ENCODE results near the gene NRDE2. TPM values are rescaled to one million over a fixed set of nuclear protein-coding genes. Genes with fewer than 3 reads are reported as not detected.

NRDE2 gene
- total RNA-seq, 4 donors from 2014 or later, result 7.8 to 28.0 (median 11.2) TPM

DNA sequence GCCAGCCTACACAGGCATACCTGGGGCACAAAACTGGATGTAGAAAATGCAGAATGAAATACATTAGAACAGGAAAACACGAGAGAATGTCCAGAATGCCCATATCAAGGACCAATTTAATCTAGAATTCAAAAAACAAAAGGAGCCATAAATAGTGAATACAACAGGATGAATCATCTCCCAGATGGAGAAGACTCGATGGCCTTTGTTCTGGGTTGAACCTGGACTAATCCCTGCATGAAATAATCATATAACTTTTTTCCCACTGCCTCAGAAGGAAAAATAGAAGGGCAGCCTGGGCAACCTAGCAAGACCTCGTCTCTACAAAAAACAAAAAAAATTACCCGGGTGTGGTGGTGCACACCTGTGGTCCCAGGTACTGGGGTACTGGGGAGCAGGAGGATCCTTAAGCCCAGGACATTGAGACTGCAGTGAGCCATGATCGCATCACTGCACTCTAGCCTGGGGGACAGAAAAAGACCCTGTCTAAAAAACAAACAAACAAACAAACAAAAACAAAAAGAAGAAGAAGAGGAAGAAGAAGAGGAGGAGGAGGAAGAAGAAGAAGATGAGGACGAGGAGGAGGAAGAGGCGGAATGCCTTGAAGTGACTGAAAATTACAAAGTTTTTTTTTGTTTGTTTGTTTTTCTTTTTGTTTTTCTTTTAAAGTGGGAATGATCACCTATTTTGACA, 30.3 kb upstream of the NRDE2 start:
- H3K27me3 ChIP-seq, result peaks cover 14% of the 10 kb centered on the region
- H3K4me1 ChIP-seq, result no peaks in the 10 kb centered on the region
- H3K4me3 ChIP-seq, result no peak overlapping the region
- no peaks in the 10 kb centered on the region for H3K36me3 ChIP-seq
- TF ChIP-seq, protein P1, sequence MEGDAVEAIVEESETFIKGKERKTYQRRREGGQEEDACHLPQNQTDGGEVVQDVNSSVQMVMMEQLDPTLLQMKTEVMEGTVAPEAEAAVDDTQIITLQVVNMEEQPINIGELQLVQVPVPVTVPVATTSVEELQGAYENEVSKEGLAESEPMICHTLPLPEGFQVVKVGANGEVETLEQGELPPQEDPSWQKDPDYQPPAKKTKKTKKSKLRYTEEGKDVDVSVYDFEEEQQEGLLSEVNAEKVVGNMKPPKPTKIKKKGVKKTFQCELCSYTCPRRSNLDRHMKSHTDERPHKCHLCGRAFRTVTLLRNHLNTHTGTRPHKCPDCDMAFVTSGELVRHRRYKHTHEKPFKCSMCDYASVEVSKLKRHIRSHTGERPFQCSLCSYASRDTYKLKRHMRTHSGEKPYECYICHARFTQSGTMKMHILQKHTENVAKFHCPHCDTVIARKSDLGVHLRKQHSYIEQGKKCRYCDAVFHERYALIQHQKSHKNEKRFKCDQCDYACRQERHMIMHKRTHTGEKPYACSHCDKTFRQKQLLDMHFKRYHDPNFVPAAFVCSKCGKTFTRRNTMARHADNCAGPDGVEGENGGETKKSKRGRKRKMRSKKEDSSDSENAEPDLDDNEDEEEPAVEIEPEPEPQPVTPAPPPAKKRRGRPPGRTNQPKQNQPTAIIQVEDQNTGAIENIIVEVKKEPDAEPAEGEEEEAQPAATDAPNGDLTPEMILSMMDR (IDR thresholded peaks at IDR 0.05), result no peak
- no peaks in the 10 kb centered on the region for H3K9me3 ChIP-seq
- no peak overlapping the region for H3K27ac ChIP-seq
- 70 to 84% methylated on average over 3 to 7 of the region's 7 CpGs for WGBS, 2 donors (ENCODE audit: low coverage in 1 of 2)
- ATAC-seq, result no peak

DNA sequence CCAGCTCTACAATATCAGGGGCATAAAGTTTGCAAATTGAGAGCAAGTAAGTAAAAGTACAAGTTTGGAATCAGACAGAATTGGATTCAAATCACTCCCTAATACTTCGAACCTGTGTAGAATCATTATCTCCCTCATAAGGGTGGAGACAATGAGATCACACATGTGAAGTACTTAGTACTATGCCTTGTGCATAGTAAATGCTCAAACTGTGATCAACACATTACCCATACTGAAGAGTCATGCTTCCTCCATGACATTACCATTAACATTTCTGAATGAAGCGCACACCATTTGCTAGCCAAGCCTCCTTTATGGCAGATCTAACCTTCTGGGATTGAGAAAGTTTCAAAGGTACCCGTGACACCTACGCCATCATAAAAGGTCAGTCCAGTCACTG, 26.6 kb upstream of the NRDE2 start:
- WGBS, 2 donors (ENCODE audit: low coverage in 1 of 2), result 75 to 85% methylated on average over 2 to 3 of the region's 4 CpGs
- Histone ChIP-seq H3K9me3 (no peaks in the 10 kb centered on the region), H3K36me3 (no peaks in the 10 kb centered on the region), H3K27me3 (peaks cover 23% of the 10 kb centered on the region), H3K4me1 (no peaks in the 10 kb centered on the region), H3K4me3 (no peak overlapping the region), H3K27ac (no peak overlapping the region)
- ATAC-seq, result no peak
- TF ChIP-seq EP300 (IDR thresholded peaks at IDR 0.05), result no peak
- TF ChIP-seq POLR2A (IDR thresholded peaks at IDR 0.05), result no peak
- TF ChIP-seq, protein P1 (IDR thresholded peaks at IDR 0.05), result no peak
- TF ChIP-seq POLR2AphosphoS5 (IDR thresholded peaks at IDR 0.05), result no peak

DNA sequence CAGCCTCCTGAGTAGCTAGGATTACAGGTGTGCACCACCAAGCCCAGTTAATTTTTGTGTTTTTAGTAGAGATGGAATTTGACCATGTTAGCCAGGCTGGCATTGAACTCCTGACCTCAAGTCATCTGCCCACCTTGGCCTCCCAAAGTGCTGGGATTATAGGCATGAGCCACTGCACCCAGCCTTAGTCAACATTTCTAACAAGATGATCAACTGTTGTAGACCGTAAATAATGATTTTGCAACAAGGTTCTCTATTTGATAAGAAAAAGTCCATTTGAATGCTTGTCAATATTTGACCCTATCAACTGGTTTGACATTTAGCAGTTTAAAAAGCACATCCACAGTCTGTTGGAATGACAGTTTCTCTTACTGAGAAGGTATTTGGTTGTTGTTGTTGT, 25.2 kb upstream of the NRDE2 start:
- no peak for TF ChIP-seq EP300 (IDR thresholded peaks at IDR 0.05)
- no peak for TF ChIP-seq POLR2AphosphoS5 (IDR thresholded peaks at IDR 0.05)
- TF ChIP-seq, protein P1 (IDR thresholded peaks at IDR 0.05), result no peak
- no peak for TF ChIP-seq POLR2A (IDR thresholded peaks at IDR 0.05)
- Histone ChIP-seq H3K36me3 (no peaks in the 10 kb centered on the region), H3K27ac (no peak overlapping the region), H3K4me3 (no peak overlapping the region), H3K9me3 (no peaks in the 10 kb centered on the region), H3K4me1 (no peaks in the 10 kb centered on the region), H3K27me3 (peaks cover 23% of the 10 kb centered on the region)
- 100% methylated on average over 1 of the region's 1 CpG for WGBS, 2 donors (ENCODE audit: low coverage in 1 of 2)
- no peak for ATAC-seq

DNA sequence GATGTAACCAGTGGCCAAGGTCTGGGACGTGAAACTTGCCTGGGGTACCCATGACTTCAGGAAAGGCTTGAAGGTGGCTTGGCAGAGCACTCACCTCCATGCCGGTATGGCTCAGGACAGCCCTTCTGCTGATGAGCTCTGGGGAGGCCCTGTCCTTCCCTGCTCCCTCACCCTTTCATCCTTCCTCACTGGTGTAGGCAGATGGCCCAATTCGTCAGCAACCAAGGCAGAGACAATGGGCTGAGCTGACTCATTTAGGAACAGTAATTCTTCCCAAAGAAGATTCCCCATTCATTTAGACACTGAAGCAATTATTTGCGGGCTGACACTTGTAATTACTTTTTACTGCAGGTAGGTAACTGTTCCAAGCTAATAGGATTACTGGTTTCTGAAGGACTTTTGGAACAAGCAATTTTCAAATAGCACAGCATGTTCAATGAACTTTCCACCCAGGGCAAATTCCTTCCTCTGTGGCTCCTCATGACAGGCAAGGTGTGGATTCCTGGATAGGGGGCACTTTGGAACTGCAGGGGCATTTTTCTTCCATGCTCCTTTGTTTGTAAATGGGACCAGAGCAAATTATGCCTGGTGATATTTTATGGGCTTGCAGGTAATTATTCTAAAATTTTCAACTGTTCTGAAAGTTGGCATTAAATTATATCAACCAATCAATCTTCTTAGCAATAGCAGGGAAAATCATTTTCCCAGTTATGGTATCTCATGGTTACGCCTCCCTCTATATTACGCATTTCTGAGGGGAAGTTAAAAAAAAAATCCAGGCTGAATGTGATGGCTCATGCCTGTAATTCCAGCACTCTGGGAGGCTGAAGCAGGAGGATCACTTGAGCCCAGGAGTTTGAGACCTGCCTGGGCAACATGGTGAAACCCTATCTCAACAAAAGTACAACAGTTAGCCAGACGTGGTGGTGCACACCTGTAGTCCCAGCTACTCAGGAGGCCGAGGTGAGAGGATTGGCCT, 24.1 kb upstream of the NRDE2 start:
- no peaks in the 10 kb centered on the region for H3K4me1 ChIP-seq
- H3K27ac ChIP-seq, result no peak overlapping the region
- H3K4me3 ChIP-seq, result no peak overlapping the region
- no peak for ATAC-seq
- WGBS, 2 donors (ENCODE audit: low coverage in 1 of 2), result 75 to 91% methylated on average over 4 to 7 of the region's 8 CpGs
- H3K27me3 ChIP-seq, result peaks cover 23% of the 10 kb centered on the region
- no peaks in the 10 kb centered on the region for H3K9me3 ChIP-seq
- no peak for TF ChIP-seq POLR2AphosphoS5 (IDR thresholded peaks at IDR 0.05)
- TF ChIP-seq EP300 (IDR thresholded peaks at IDR 0.05), result no peak
- TF ChIP-seq, protein P1 (IDR thresholded peaks at IDR 0.05), result no peak
- TF ChIP-seq POLR2A (IDR thresholded peaks at IDR 0.05), result no peak
- no peaks in the 10 kb centered on the region for H3K36me3 ChIP-seq

All from gastroesophageal sphincter (tissue), 4 donors.